Coronary artery (tissue), 2 donors: ENCODE measurements around the gene RIIAD1.

Experiments used
- DNase-seq: peaks from one replicate; pipeline ENCODE4 v3.0.0-alpha.2; 2017; ENCODE audit warnings: low spot score
- H3K27ac ChIP-seq, 2 donors: fragments of 200-600 bp; sonication (generic); one replicate each; pipeline ENCODE4 v1.5.1; 2016 to 2019
- H3K4me3 ChIP-seq: fragments of 200-600 bp; sonication (generic); 2 replicates; pipeline ENCODE4 v1.5.1; 2016; ENCODE audit warnings: mild to moderate bottlenecking, moderate library complexity
- TF ChIP-seq, protein P1 (sequence below): fragments of 200-600 bp; sonication (generic); IDR thresholded peaks from one replicate; pipeline ENCODE4 v1.5.1; 2019; ENCODE audit warnings: antibody characterized with exemption

Gene RIIAD1

DNA sequence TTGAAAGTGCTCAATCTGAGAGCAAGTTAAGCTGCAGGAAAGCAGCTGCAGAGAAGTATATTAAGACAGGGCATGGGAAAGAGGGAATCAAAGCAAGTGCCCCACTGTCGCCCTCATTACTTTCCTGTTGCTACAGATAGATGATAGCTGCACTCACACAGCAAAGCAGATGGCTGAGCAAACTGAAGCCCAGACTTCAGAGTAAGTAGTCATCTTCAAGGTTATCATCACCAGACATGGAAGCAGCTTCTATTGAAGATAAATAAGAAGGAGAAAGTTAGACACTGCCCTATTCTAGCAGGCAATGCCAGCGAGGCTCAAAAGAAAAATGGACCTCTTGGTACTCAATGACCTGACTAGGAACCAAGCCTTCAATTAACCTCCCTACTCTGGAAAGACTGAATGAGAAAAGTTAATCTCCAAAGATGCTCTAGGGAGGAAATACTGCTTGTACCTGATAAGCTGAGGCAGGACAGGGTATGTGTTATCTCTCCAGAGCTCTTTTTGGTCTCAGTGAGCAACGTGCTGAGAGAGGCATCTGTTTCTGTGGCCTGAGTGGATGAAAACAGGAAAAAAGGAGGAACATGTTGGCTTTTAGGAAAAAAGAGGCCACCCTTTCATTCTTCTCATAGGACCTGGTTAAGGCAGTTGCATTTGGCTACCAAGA, 53.1 kb downstream of the RIIAD1 start:
- no peak overlapping the region for H3K4me3 ChIP-seq
- no peak overlapping the region for H3K27ac ChIP-seq
- TF ChIP-seq, protein P1, sequence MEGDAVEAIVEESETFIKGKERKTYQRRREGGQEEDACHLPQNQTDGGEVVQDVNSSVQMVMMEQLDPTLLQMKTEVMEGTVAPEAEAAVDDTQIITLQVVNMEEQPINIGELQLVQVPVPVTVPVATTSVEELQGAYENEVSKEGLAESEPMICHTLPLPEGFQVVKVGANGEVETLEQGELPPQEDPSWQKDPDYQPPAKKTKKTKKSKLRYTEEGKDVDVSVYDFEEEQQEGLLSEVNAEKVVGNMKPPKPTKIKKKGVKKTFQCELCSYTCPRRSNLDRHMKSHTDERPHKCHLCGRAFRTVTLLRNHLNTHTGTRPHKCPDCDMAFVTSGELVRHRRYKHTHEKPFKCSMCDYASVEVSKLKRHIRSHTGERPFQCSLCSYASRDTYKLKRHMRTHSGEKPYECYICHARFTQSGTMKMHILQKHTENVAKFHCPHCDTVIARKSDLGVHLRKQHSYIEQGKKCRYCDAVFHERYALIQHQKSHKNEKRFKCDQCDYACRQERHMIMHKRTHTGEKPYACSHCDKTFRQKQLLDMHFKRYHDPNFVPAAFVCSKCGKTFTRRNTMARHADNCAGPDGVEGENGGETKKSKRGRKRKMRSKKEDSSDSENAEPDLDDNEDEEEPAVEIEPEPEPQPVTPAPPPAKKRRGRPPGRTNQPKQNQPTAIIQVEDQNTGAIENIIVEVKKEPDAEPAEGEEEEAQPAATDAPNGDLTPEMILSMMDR, result no peak
- DNase-seq, result no peak

DNA sequence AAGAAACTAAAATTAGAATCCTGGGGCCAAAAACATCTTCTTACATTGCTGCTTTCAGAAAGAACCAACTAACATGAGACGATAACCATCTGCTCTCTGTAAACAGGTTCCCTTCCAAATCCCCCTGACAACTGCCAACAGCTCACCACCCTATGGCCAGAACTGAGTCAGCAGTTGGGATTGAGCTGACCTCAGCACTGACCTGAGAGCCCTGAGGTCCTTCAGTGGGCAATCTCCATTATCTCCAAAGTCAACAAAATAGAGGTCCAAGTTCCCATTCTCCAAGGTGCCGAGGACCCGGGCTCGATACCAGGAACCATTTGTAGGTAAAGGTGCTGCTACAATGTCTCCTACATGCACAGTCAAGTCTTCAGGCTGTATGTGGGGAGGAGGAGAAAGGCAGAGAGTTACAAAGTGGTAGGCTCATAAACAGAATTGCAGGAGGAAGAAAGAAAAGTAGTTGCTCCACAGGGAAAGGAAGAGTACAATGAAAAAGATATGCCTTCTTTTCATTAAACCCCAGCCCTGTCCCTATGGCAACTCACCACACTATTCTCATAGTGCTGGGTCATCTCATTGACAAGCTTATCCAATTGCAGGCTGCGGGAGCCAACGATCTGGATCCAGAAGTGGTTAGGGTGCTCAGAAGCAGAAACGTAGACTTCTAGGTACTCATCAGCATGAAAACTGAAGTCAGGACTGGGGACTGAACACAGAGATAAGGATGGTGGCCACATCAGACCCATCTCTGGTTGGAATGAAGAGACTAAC, 54.8 kb downstream of the RIIAD1 start:
- Histone ChIP-seq H3K4me3 (no peak overlapping the region), H3K27ac (no peak overlapping the region)
- DNase-seq, result no peak
- TF ChIP-seq, protein P1, result no peak

DNA sequence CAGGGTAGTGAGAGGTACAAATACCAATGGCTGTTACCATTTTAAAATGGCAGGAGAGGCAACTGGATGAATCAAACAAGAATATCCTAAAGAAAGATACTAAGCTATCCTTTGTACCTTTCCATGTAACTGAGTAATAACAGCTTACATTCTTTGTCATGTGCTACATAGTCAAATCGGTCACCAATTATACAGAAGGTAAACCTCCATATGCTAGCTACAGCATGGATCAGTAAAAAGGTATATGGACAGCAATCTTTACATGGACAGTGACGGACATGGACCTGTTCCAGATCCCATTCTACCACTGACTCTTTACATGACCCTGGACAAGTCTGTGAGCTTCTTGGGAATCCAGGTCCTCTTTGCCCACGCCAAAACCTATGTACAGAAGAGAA, 55.3 kb downstream of the RIIAD1 start:
- H3K4me3 ChIP-seq, result no peak overlapping the region
- TF ChIP-seq, protein P1, result no peak
- DNase-seq, result no peak
- no peak overlapping the region for H3K27ac ChIP-seq

DNA sequence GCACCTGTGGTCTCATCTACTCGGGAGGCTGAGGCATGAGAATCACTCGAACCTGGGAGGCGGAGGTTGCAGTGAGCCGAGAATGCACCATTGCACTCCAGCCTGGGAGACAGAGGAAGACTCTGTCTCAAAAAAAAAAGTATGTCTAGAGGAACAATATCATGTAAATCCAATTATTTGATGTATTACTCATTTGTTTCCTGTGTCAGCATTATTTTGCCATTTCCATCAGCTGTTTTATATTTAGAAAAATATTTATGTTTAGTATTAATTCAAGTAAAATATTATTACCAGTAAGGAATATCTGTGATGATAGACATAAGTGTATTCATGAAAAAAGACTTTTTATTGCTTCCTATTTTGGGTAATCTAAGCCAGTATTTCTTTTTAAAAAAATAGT, 56.0 kb downstream of the RIIAD1 start:
- Histone ChIP-seq H3K4me3 (no peak overlapping the region), H3K27ac (no peak overlapping the region)
- TF ChIP-seq, protein P1, result no peak
- DNase-seq, result no peak
